Hematopoietic multipotent progenitor cell treated with erythropoietin and hydrocortisone succinate and interleukin-3 and kit ligand, for 4 days (in vitro differentiated cells): ENCODE results near the gene SLC1A4.
"Not testable (repeated sequence)": the region's sequence is repeated elsewhere in the genome, so short reads cannot be mapped to it uniquely, and the experiment has no call there.

Source experiments
- DNase-seq: peaks from one replicate; pipeline ENCODE4 v3.0.0-alpha.2; 2015

The SLC1A4 gene

DNA sequence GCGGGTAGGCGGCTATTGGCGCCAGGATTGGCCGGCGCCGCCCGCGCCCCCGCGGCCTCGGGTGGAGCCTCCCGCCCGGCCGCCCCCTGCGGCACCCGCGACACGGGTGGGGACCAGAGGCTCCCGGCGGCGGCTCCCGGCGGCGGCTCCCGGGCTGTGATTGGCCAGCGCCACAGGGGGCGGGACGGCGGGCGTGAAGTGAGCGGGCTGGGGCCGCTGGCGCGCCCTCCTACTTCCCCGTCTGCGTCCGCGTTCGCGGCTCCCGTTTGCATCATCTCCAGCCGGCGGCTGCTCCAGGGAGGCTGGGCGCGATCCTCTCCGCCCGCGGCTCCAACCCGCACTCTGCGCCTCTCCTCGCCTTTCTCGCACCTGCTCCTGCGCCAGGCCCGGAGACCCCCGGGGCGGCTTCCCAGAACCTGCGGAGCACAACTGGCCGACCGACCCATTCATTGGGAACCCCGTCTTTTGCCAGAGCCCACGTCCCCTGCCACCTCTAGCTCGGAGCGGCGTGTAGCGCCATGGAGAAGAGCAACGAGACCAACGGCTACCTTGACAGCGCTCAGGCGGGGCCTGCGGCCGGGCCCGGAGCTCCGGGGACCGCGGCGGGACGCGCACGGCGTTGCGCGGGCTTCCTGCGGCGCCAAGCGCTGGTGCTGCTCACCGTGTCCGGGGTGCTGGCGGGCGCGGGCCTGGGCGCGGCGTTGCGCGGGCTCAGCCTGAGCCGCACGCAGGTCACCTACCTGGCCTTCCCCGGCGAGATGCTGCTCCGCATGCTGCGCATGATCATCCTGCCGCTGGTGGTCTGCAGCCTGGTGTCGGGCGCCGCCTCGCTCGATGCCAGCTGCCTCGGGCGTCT is at the start of gene SLC1A4:
Gene SLC1A4 (plus strand): TSS at position 274 of the 856 bp plus-strand sequence. CDS start 245 bp downstream, at position 519.
- peak; percentile 95 for DNase-seq

DNA sequence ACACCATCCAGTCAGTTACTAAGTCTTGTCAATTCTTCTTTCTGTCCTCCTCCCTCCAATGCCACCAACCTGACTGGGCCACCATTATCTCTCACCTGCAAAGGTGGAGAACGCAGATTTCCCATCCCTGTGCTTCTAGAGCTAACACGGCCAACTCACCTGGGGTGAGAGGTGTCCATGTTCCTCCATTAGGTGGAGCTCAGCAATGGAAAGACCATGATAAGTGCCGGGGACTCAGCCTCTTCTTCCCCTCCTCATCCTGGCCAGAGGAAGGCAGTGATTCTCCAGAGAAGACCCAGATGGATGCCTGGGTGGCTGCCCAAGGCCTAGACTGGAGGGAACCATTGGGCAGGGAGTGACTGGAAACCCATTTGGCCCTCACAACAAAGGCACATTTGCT is 48.1 kb upstream of the SLC1A4 start:
- no peak for DNase-seq

DNA sequence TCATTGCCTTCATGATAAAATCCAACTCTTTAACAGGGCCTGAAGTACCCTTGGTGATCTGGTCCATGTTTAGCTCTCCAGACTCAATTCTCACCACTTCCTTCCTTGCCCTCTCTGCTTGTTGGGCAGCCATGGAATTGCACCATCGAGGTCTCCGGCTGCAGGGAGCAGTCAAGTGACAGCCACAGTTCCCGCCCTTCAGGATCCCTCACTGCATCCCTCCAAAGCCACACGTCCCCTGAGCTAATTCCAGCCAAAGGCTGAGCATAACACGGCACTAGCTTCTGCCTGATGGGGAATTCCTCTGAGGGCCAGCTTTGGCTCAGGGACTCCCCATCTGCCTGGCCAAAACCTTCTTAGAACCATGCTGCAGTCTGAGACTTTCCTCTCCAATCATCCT is 47.4 kb upstream of the SLC1A4 start:
- DNase-seq: peak; percentile 34

DNA sequence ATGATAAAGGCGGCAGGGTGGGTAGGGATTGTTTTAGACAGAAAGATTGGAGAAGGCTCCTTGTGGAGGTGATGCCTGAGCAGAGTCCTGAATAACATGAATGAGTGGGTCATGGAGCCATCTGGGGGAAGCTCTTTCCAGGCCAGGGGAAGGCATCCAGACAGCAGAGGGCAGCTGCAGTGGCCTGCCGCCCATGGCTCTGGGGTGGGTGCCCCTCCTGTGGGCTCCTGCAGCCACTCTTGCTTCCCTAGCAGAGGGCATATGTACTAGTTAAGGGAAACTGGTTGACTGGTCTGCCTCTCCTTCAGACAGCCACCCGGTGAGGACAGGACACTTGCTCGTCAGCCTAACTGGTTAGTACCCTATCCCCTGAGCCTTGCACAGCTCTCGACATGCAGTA is 46.5 kb upstream of the SLC1A4 start:
- DNase-seq: no peak

DNA sequence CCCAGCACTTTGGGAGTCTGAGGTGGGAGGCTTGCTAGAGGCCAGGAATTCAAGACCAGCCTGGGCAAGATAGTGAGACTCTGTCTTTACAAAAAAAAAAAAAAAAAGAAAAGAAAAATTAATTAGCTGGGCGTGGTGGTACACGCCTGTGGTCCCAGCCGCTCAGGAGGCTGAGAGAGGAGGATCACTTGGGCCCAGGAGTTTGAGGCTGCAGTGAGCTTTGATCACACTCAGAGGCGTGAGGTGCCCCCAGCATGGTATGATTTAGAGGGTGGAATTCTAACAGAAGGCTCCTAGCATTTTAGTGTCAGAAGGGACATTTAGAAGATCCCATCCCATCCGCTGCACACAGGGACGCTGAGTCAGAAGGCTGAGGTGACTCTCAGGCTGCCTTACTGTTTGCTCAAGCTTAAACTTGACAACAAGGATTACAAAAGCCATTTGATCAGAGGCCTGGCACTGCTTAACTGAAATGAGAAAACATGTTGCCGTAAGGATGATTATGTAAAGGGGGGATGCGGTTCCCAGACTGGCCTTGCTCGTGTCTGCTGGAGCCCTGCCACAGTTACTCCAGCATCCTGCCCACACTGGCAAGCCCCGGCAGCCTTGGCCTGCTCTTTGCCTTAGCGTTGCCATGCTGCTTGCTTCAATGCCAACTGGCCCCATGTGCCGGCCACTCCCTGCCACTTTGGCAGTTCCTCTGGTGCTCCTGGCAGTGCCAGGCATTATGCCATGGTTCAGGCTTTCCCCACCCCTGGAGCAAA is 45.6 kb upstream of the SLC1A4 start:
- peak; percentile 56 for DNase-seq

DNA sequence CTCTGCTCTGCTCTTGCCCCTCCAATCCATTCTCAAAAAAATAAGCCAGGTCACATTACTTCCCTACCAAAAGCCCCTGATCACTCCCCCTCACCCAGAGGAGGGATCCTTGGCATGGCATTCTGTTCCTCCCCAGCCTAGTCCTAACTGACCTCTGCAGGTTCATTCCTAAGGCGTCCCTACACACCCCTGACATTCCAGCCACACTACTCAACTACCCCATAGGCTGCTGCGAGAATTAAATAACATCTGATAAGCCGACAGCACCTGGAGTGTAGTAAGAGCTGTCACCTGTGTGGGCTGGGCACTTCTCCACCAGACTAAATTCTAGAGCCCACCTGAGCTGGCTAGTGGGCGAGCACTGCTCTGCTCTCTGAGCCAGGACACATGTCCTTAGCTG is 44.7 kb upstream of the SLC1A4 start:
- DNase-seq: no peak

DNA sequence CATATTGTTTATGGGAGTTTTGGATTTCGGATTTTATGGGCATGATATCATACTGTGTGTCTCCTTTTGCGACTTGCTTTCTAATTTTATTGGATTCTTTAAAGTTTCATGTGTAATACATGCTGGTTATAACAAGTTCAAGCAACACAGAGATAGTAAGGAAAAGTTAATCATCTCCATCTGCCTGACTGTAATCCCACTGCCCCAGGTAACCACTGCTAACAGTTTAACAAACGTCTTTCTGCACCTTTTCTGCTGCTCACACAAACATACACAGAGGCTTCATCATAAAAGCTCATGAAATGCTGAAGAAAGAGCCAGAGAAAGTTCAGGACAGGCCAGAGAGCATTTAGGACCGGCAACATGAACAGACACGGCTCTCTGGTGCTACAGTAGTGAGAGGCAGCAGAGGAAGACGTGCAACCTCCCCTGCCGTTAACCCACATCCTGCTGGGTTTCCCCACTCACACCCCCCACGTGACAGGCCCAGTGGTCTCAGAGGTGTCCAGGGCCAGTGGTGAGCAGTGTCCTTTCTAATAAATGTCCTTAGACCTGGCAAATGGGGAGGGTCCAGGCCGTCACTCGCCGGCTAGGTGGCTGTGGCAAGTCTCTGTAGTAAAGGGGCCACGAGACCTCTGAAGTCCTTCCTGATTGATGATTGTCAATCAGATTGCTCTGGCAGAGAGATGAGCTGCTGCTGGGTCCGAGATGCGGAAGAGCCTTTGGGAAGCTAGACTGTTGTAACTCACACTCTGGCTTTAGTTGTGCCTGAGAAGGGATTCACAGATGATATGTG is 43.0 kb upstream of the SLC1A4 start:
- DNase-seq: peak; percentile 91

DNA sequence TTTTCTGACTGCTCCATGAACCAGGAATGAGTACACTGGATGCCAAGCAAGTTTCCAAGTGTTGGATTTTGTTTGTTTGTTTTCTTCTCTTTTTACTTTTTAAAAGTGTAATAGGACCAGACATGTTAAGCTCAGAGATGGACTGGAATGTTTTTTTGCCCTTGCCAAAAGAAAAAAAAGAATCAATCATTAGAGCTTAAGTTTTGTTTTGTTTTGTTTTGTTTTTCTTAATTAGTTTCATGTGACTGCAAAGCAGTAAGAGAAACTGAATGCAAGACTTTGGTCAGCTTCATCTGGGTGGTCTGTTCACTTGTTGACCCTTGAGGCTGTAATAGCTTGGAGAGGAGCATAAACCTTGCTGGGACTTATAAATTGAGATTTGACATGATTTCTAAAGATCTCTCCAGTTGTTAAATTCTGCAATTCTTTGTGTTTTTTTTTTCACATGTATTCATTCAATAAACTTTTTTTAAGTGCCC is 42.4 kb upstream of the SLC1A4 start:
- no peak for DNase-seq

DNA sequence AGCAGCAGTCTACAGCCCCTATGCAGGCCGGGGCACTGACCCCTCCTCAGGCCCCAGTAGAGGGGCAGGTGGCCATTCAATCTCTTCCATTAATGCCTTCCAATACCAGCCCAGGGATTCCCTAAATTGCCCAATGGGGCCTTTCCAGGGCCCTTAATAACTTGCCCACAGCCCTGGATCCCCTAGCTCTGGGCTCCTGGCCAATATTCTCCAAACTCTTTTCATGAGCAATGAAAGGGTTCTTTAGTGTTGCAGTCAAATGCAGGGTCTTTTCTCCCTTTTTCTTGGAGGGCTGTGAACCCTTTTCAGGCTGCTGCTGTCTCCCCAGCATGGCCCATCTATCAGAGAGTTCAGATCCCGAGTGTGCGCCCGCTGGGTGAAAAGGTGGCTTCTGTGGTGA is 41.3 kb upstream of the SLC1A4 start:
- DNase-seq: no peak

DNA sequence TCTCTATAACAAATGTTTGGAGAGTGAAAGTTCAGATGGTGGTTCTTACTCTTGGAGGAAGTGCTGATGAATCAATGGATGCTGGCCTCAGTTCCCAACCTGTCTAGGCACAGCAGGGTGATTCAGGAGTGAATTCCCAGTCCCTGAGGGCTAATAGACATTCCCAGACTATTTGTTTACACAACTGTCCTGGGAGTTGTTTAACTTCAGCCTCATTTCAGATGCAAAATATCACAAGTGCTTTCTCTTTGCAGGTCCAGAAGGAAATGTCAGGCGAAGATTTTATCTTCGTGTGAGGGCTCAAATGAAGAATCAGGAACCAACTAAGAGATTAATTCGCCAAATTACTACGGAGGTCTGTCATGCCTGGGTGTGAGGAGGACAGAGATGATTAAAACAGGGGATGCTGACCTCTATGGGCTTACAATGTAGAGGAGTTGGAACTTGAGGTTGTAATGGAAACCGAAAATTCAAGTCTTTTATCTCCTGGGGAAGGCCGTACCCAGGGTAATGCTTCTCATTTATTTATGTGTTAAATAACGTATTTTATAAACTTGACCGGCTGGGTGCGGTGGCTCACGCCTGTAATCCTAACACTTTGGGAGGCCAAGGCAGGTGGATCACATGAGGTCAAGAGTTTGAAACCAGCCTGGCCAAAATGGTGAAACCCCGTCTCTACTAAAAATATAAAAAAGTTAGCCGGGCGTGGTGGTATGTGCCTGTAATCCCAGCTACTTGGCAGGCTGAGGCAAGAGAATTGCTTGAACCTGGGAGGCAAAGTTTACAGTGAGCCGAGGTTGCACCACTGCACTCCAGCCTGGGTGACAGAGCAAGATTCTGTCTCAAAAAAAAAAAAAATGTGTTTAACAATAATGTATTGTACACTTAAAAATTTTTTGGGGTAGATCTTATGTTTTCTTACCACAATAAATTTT is 38.7 kb upstream of the SLC1A4 start:
- DNase-seq: peak; percentile 38

DNA sequence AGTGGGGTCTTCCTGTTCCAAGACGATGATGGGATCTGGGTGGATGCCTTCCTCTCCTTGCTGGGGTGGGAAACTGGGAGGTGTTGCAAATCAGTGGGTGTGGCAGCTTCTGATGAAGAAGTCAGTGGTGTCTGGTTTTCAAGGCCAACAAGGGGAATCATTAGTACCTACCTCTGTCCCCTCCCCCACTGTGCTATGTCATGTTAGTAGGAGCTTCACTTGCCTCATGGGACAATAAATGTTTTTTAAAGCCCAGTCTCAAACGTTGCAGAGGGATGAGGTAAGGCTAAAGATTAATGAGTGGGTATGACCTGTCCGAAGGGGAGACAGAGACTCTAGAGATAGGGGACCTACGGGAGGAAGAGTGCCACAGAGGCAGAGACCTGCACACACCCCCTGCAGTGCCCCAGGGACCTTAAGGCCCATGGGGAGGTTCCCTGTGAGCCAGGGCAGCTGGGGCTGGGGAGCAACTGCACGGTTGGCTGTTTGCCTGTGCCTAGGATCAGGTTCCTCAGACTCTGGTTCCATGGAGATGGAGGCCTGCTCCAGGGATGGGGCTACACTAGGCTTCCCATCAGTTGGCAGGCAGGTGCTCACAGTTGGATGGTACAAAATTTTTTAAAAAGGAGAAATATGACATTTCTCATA is 37.8 kb upstream of the SLC1A4 start:
- DNase-seq: no peak

DNA sequence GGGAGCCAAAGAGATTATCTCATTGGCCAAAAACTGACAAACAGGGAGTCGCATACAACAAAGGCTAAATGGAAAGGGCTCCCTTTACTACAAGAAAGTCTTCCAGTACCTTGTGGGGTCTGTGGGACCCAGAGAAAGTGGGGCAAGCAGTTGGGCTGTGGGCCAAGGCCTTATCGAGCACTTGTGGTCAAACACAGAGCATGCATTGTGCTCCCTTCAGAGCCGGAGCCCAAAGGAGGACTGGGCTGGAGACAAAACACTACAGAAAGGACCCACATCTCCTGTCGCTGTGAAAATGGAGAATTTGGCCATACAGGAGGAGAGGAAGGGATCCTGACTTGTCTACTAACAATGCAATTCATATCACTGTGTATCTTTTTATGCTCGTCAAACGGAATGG is 37.1 kb upstream of the SLC1A4 start:
- peak; percentile 56 for DNase-seq

DNA sequence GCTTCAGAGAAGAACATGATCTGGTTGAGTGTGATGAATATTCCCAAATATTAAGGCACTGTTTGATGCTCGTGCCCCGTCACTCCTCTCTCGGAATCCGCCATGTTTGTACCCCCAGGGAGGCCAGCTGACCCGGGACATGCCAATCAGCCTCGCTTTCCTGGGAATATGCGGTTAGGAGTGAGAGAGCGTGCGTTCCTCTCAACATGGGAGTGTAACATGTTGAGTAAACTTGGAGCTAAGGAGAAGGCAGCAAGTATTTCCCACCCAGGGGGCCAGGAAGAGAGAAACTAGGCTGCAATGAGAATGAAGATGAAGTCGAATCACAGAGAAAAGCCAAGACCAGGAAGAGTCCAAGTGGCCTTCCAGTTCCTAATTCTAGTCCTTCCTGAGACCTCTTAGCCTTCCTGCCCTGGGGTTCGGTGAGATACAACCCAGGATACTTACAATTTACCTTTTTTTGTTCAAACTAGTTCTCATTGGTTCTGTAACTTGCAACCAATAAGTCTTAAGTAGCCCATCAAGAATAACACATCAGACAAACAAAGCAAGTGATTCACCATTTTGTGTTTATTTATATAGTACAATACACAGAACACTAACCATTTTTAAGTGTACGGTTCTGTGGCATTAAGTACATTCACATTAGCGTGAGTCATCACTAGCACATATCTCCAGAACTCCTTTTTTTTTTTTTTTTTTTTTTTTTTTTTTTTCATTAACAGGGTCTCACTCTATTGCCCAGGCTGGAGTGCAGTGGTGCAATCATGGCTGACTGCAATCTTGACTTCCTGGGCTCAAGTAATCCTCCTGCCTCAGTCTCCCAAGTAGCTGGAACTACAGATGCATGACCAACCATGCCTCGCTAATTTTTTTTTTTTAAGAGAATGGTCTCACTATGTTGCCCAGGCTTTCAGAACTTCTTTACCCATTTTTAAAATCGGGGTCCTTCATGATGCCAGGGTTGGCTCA is 36.4 kb upstream of the SLC1A4 start:
- DNase-seq: no peak

DNA sequence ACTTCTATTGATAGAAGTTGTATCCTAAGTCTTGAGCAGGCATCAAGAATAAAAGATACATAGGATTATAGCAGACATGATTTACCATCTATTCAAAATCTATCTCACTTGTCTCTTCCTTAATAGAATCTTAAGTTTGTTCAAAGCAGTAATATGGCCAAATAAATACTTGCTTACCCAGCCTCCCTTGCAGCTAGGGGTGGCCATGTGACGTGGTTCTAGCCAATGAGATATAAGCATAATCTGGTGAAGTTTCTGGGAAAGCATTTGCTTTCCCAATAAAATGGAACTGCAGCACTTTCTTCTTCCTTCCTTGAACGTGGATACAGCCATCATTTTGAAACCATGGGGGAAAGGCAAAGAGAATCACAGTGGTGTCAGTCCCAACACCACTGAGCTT is 33.7 kb upstream of the SLC1A4 start:
- DNase-seq: no peak

DNA sequence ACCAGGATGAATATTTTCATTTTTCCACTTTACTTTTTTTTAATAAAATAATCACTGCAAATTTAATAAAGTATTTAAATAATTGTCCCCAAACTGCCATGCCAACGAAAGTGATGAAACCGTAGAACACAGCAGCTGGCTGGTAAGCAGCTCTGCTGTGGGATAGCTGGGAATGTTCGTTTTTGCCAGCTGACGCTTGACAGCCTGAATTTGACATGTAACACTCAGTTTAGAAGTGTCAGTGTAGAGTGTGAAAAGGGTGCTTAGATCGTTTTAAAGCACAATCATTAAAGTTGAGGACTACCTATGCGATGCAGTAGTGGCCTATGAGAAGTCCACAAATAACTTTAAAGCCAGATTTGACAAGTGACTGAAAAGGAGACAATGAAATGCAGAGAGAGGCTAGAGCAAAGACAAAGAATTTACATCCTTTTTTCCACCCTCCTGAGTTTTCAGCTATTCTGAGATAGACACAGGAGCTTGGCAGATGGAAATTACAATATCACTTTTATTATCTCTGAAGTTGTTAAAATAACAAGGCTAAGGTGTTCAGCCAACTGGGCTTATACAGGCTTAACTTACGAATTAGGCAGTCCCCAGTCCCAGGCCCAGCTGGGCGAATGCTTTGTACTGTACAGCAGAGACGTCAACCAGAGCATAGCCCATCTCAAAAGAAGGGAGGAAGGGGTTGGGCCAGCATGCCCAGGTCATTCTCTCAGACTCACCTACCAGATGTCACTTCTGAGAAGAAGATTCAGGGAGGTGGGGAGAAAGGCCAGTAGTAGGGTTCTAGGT is 31.9 kb upstream of the SLC1A4 start:
- DNase-seq: no peak

DNA sequence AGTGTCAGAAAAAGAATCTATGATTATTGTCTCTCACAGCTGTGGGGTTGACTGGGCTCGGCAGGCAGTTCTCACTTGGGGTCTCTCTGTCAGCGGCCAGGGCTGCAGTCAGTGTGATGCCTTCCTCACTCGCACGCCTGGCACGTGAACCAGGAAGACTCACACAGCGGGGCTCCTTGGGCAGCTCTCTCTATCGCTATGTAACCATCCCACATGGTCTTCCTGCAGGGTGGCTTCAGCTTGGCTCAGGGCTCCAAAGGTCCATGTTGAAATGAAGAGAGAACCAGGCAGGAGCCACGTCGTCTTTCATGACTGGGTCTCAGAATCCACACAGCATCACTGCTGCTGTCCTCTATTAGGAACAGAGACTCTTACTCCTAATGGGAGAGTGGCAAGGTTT is 30.6 kb upstream of the SLC1A4 start:
- no peak for DNase-seq

DNA sequence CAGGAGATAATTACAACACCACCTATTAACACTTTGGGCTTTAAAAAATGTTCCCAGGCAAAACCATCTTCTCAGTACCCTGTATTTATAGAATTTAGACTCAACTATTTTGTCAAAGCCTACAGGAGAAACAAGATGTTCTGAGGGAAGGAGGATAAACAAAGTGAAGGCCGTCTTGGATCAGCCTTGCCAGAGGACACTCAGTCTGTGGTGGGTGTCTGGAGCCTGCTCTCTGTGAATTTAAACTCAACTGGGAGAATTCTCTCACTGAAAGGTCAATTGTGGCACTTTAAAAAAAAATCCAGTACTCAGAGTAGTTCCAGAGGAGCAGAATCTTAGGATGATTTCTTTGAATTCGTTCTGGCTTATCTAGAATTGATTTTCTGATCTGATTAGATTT is 28.4 kb upstream of the SLC1A4 start:
- no peak for DNase-seq

DNA sequence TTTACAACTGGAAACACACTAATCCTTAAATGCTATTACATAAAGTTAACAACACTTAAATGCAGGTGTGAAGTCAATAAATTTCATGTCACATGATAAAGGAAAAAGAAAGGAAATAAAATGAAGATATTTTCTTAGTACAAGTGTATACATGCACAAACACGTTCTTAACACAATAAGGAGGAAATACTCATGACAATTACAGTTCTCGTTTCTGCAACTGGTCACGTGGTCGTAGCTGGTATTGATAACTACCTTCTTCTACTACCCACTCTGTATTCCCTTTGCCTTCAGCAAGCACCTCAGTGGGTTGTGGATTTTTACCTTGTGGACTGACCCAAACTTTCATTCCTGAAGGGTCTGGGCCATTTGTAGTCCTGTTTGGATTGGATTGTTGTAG is 26.1 kb upstream of the SLC1A4 start:
- not testable (repeated sequence) for DNase-seq

DNA sequence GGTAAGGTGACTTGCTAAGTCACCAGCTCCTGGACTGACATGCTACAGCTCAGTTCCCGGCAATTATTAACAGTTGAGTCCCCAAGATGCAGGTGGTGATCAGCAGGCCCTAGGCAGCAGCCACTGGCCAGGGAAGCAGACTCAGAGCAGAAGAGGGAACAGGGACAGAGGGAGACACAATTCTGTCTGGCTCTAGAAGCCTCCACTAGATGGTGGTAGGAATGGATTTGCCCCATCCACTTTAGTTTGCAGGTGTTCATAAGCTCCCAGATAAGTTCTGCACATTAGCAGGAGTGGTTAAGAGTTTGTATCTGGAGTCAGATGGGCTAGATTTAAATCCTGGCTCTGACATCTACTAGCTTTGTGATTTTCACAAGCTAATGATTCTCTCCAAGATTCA is 25.5 kb upstream of the SLC1A4 start:
- no peak for DNase-seq
